ENCODE measurements around the gene DDI1.

GRCh38 chr11:104033561-104033960, 2.9 kb upstream of the DDI1 start:
- TF ChIP-seq POLR2AphosphoS5 (IDR thresholded peaks at IDR 0.05; ENCODE audit: low read depth, low read length) (no peak), TAF1 (IDR thresholded peaks at IDR 0.05; ENCODE audit: borderline replicate concordance, insufficient read depth, low read length) (no peak)
- TF ChIP-seq, protein P1, sequence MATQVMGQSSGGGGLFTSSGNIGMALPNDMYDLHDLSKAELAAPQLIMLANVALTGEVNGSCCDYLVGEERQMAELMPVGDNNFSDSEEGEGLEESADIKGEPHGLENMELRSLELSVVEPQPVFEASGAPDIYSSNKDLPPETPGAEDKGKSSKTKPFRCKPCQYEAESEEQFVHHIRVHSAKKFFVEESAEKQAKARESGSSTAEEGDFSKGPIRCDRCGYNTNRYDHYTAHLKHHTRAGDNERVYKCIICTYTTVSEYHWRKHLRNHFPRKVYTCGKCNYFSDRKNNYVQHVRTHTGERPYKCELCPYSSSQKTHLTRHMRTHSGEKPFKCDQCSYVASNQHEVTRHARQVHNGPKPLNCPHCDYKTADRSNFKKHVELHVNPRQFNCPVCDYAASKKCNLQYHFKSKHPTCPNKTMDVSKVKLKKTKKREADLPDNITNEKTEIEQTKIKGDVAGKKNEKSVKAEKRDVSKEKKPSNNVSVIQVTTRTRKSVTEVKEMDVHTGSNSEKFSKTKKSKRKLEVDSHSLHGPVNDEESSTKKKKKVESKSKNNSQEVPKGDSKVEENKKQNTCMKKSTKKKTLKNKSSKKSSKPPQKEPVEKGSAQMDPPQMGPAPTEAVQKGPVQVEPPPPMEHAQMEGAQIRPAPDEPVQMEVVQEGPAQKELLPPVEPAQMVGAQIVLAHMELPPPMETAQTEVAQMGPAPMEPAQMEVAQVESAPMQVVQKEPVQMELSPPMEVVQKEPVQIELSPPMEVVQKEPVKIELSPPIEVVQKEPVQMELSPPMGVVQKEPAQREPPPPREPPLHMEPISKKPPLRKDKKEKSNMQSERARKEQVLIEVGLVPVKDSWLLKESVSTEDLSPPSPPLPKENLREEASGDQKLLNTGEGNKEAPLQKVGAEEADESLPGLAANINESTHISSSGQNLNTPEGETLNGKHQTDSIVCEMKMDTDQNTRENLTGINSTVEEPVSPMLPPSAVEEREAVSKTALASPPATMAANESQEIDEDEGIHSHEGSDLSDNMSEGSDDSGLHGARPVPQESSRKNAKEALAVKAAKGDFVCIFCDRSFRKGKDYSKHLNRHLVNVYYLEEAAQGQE (IDR thresholded peaks at IDR 0.05; ENCODE audit: insufficient read depth in 1 of 2, low read depth in 2 of 2, low read length in 2 of 2): no peak
